Vagina (tissue), 2 donors: ENCODE results near the gene EXOC6.

Source experiments
- CTCF ChIP-seq, 3 experiments: fragments of 450-650 bp in 2 of 3; fragments of 200-600 bp in 1 of 3; sonication (generic) in 1 of 3; IDR thresholded peaks; one replicate each; pipeline ENCODE4 v1.5.1; 2017 to 2019; ENCODE audit warnings: antibody characterized with exemption in 3 of 3, mild to moderate bottlenecking in 2 of 3, moderate library complexity in 2 of 3
- POLR2A ChIP-seq, 2 donors: fragments of 450-650 bp; IDR thresholded peaks; one replicate each; pipeline ENCODE4 v1.6.1; 2017; ENCODE audit warnings: antibody characterized with exemption in 2 of 2, mild to moderate bottlenecking in 2 of 2, moderate library complexity in 2 of 2

- TF ChIP-seq CTCF (IDR thresholded peaks at IDR 0.05) (no peak), POLR2A (IDR thresholded peaks at IDR 0.05) (no peak)
These were observed 68.1 kb downstream of the EXOC6 start for GRCh38 chr10:92916433-92916832.
